K562 treated with DMSO at 1 percent for 24 hours (cell line): ENCODE measurements around the gene GET3. TPM values are rescaled to one million over a fixed set of nuclear protein-coding genes. Genes with fewer than 3 reads are reported as not detected.

ENCODE experiments used
- total RNA-seq: library from RNA; unstranded; fragments of 300-600 nt; gene quantifications from 2 replicates; pipeline ENCODE4 v1.2.3, GENCODE V29; 2022; ENCODE audit warnings: low read depth; ENCODE audit not compliant: insufficient read depth

The GET3 gene
- total RNA-seq, result 92.4 and 109 TPM in 2 replicates

DNA sequence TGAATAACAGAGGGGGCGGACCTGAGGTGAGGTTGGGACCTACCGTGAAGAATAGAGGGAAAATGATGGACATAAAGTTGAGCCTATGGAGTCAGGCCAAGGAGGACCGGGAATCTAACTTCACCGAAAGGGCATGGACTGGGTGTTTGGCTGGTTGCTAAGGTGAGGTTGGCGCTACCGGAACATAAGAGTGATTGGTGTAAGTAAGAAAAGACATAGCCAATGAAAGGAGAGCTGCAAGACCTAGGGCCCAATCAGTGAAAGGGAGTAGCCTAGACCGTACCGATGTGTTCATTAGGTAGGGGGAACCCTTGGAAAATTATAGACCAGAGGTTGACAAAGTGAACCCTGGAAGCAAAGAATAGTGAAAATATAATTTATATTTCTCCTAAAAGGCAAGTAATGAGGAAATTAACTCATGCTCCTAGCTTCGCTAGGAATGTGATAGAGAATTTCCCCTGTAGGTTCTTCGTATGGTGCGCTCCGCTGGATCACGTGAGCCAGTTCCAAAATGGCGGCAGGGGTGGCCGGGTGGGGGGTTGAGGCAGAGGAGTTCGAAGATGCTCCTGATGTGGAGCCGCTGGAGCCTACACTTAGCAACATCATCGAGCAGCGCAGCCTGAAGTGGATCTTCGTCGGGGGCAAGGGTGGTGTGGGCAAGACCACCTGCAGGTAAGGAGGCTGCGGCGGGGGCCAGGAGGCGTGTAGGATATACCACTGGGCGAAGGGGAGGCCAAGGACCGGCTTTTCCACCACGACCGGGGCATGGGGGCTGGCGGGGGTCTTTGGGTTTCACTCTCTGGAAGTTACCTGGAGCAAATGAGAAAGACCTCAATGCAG lies at the start of gene GET3:
GET3 (plus strand) TSS at position 503 of the 840 bp plus-strand sequence; CDS start at position 512, 9 bp downstream.

GRCh38 chr19:12696366-12697335 lies 40.6 kb upstream of the GET3 start, which contains the start of gene FBXW9:
FBXW9 (minus strand) TSS chr19:12696631; CDS start chr19:12696581, 50 bp downstream.

GRCh38 chr19:12723641-12724426 lies 13.5 kb upstream of the GET3 start, which contains the start of gene TNPO2:
TNPO2 (minus strand) TSS chr19:12723932; CDS start chr19:12720977, 2,955 bp downstream.

GRCh38 chr19:12751635-12752034 lies 14.3 kb downstream of the GET3 start, which contains the start of gene BEST2:
BEST2 (plus strand) TSS chr19:12751791; CDS start chr19:12752593, 802 bp downstream.

GRCh38 chr19:12774588-12775555 lies 37.6 kb downstream of the GET3 start, which contains the start of gene HOOK2:
HOOK2 (minus strand) TSS chr19:12775552; CDS start chr19:12775449, 103 bp downstream.

GRCh38 chr19:12791345-12792050 lies 54.2 kb downstream of the GET3 start, which contains the start of gene JUNB:
JUNB (plus strand) TSS chr19:12791486; CDS start chr19:12791772, 286 bp downstream.

Other genes with a start within 250 kb of the GET3 start
- 1.6 and 3.8 TPM in 2 replicates for gene ZNF564, start 186.0 kb upstream of the GET3 start, total RNA-seq
- 1.3 and 1.6 TPM in 2 replicates for gene ZNF490, start 126.7 kb upstream of the GET3 start, total RNA-seq
- 4.3 and 4.7 TPM in 2 replicates for gene ZNF791, start 126.6 kb upstream of the GET3 start, total RNA-seq
- gene MAN2B1, start 70.8 kb upstream of the GET3 start, total RNA-seq, result 124 and 142 TPM in 2 replicates
- 17.4 and 22.1 TPM in 2 replicates for gene WDR83, start 70.7 kb upstream of the GET3 start, total RNA-seq
- 111 and 114 TPM in 2 replicates for gene DHPS, start 55.6 kb upstream of the GET3 start, total RNA-seq
- gene GNG14, start 49.5 kb upstream of the GET3 start, total RNA-seq, result not detected in 2 replicates
- gene FBXW9, start 40.9 kb upstream of the GET3 start, total RNA-seq, result 15.3 and 19.5 TPM in 2 replicates
- gene TNPO2, start 13.6 kb upstream of the GET3 start, total RNA-seq, result 32.6 and 33.0 TPM in 2 replicates
- gene TRIR, start 2.8 kb upstream of the GET3 start, total RNA-seq, result 485 and 496 TPM in 2 replicates
- not detected in 2 replicates for gene BEST2, start 14.3 kb downstream of the GET3 start, total RNA-seq
- gene HOOK2, start 38.1 kb downstream of the GET3 start, total RNA-seq, result 23.8 and 27.0 TPM in 2 replicates
- gene JUNB, start 54.0 kb downstream of the GET3 start, total RNA-seq, result 130 and 136 TPM in 2 replicates
- 388 and 416 TPM in 2 replicates for gene PRDX2, start 64.3 kb downstream of the GET3 start, total RNA-seq
- 0.85 TPM in 1 of 2 replicates, not detected in the other for gene THSD8, start 64.6 kb downstream of the GET3 start, total RNA-seq
- 86.0 and 110 TPM in 2 replicates for gene RNASEH2A, start 69.1 kb downstream of the GET3 start, total RNA-seq
- 2.0 and 3.5 TPM in 2 replicates for gene RTBDN, start 97.1 kb downstream of the GET3 start, total RNA-seq
- 7.8 and 9.5 TPM in 2 replicates for gene MAST1, start 101.0 kb downstream of the GET3 start, total RNA-seq
- 157 TPM in 2 replicates for gene DNASE2, start 144.0 kb downstream of the GET3 start, total RNA-seq
- gene KLF1, start 149.7 kb downstream of the GET3 start, total RNA-seq, result 33.8 and 46.8 TPM in 2 replicates
- 17.5 and 23.0 TPM in 2 replicates for gene GCDH, start 153.7 kb downstream of the GET3 start, total RNA-seq
- 2.3 and 5.5 TPM in 2 replicates for gene SYCE2, start 181.8 kb downstream of the GET3 start, total RNA-seq
- gene FARSA, start 196.2 kb downstream of the GET3 start, total RNA-seq, result 148 and 157 TPM in 2 replicates
- gene CALR, start 201.1 kb downstream of the GET3 start, total RNA-seq, result 582 and 601 TPM in 2 replicates
- gene RAD23A, start 208.4 kb downstream of the GET3 start, total RNA-seq, result 158 and 166 TPM in 2 replicates
- 44.0 and 48.0 TPM in 2 replicates for gene GADD45GIP1, start 219.7 kb downstream of the GET3 start, total RNA-seq
- 0.14 TPM in 1 of 2 replicates, not detected in the other for gene DAND5, start 232.1 kb downstream of the GET3 start, total RNA-seq